Measurements from ENCODE around the gene TBCD. TPM values are rescaled to one million over a fixed set of nuclear protein-coding genes. Genes with fewer than 3 reads are reported as not detected.

The TBCD gene
- polyA plus RNA-seq, 1 donor: 76.4 TPM

- no peak for DNase-seq
Measured at GRCh38 chr17:82788206-82789001, 36.5 kb downstream of the TBCD start.

DNA sequence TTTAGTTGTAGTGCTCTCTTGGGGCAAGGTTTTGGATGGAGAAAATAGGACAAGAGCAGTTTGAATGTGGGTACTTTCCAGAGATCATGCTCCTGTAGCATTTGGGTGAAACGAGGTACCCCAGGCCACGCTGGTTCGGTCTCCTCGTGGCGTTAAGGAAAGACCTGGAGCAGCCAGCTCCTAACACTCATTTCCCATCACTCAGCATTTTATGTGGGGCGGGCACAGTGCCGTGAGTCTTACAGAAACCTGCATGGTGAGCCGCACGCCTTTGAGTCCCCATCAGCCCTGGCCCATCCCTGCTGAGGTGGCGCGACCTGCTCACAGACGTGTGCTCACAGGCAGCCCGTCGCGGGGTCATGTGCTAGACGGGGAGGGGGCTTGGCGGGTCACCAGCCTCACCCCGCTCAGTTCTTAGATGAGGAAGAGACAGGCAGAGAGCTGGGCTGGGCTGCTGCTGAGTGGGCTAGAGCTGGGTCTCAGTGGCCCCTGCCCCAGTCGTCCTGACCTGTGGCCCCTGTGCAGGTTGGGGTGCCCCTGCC is 37.3 kb downstream of the TBCD start:
- DNase-seq: no peak

DNA sequence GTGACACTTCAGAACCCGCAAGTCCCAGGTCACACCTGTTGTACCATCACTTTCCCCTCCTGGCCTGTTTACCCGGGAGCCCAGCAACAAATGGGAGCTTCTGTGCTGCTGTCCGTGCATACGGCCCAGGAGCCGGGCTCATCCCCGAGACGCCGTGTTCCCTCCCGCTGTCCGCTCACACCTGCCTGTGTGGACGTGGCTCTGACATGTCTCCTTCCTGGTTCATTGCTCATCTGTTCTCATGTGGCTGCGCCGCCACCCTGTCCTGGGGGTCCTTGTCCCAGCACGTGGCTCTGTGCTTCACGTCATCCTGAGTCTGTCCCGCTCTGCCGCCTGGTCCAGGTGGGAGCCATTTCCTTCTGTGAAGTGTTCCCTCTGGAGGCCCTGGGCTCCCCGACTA is 37.9 kb downstream of the TBCD start:
- DNase-seq: no peak

GRCh38 chr17:82790391-82790790 is 38.5 kb downstream of the TBCD start:
- no peak for DNase-seq

- peak; percentile 53 for DNase-seq
Measured at GRCh38 chr17:82791532-82791931, 39.7 kb downstream of the TBCD start.

- no peak for DNase-seq
Measured at GRCh38 chr17:82793974-82794630, 42.2 kb downstream of the TBCD start.

- DNase-seq: no peak
Measured at GRCh38 chr17:82794781-82795482, 43.1 kb downstream of the TBCD start.

DNA sequence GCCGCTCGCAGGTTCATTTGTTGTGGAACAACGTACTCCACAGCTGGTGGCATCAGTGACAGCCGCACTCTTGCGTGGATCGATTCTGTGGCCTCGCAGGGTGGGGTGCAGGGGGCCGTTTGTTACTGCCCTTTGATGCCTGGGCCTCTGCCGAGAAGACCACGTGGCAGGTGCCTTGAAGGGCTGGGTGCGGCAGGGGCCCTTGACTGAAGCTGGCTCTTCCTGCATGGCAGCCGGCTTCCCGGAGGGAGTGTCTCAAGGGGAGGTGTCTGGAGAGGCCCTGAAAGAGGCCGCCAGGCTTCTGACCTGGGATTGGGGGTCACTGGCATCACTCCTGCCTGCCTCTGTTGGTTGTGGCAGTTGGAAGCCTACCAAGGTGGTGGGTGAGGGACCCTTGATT is 43.8 kb downstream of the TBCD start:
- no peak for DNase-seq

- no peak for DNase-seq
Measured at GRCh38 chr17:82797061-82797460, 45.2 kb downstream of the TBCD start.

DNA sequence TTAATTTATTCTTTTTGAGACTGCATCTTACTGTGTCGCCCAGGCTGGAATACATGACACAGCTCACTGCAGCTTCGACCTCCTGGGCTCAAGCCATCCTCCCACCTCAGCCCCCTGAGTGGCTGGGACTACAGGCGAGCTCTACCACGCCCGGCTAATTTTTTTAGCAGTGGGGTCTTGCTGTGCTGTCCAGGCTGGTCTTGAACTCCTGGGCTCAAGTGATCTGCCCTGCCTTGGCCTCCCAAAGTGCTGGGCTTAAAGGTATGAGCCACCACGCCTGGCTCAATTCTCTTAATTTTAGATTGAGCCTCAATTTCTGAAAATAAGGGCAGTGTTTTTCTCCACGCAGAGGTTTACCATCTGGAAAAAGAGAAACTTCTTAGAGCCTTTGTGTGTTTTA is 46.9 kb downstream of the TBCD start:
- no peak for DNase-seq

DNA sequence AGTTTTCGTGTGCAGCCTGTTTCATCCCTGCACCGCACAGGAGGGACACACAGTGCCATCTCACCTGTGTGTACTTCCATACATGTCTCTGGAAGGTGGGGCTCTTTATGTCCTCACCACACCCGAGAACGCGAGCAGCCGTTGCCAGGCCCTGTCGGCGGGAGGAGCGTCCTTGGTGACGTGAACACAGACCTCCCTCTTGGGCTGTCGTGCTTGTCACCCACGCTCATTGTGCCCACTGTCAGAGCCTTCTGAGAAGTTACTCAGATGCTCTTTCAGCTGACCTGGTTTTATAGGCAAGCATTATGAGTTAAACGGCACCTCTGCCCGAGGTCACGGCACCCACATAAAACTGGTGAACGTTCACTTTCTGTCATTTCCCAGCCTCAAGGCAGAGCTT is 47.7 kb downstream of the TBCD start:
- no peak for DNase-seq

- DNase-seq: no peak
Measured at GRCh38 chr17:82800885-82801284, 49.0 kb downstream of the TBCD start.

GRCh38 chr17:82801377-82801970 is 49.6 kb downstream of the TBCD start:
- DNase-seq: no peak

- DNase-seq: no peak
Measured at GRCh38 chr17:82802075-82802780, 50.4 kb downstream of the TBCD start.

GRCh38 chr17:82803185-82803584 is 51.3 kb downstream of the TBCD start:
- no peak for DNase-seq

GRCh38 chr17:82803606-82804005 is 51.7 kb downstream of the TBCD start:
- no peak for DNase-seq

DNA sequence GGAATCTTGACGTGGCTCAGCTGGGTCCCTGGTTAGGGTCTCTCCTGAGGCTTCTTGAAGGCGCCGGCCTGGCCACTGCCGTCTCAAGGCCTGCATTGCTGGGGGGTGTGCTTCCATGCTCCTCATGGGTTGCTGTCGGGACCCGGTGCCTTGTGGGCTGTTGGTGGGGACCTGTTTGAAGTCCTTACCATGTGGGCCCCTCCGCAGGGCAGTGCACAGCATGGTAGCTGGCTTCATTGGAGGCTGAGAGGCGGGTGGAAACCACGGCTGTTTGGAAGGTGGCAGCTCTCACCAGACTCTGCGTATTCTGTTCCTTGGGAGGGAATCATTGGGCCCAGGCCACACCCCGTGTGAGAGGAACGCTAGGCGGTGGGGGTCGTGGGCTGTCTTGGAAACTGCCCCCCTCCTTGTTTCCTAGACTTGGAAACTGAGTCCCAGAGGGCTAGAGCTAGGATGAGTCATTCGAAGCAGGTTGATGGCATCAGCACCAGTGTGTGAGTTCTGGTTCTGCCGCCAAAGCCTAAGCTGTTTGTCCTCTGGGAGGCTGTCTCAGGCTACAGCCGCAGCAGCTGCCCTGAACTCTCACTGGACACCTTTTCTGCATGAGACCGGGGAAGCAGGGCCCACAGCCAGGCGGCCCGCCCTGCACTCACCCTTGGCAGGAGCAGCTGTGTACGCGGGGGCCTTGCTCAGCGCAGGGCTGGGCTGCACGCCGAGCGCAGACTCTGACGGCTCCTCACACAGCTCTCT is 52.8 kb downstream of the TBCD start:
- no peak for DNase-seq

GRCh38 chr17:82805254-82805653 is 53.4 kb downstream of the TBCD start:
- no peak for DNase-seq

DNA sequence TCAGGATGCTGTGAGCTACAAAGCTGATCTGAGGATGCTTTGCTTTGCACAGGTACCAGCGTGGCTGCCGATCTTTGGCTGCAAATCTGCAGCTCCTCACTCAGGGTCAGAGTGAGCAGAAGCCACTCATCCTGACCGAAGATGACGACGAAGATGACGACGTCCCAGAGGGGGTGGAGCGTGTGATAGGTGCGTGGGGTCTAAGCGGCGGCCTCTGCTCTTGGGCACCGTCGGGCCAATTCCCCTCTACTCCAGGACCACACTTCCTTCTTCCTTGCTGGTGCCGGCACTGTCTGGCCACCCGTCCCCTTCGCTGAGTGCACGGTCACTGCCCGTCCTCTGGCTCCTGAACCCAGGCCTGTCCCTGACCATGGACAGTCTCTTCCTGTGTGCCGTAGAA is 54.0 kb downstream of the TBCD start:
- no peak for DNase-seq

- DNase-seq: no peak
Measured at GRCh38 chr17:82806645-82807044, 54.8 kb downstream of the TBCD start.

GRCh38 chr17:82807101-82807500 is 55.2 kb downstream of the TBCD start:
- DNase-seq: no peak
